GM19043 (cell line): ENCODE data around the gene TLX1.

ENCODE experiments used
- ATAC-seq: cut with Tn5 transposase; IDR thresholded peaks from one replicate; pipeline ENCODE4 v1.9.1; 2021; ENCODE audit warnings: low read depth; ENCODE audit not compliant: unreplicated experiment

TLX1 gene

GRCh38 chr10:101111547-101111946, 19.6 kb upstream of the TLX1 start:
- ATAC-seq = no peak

GRCh38 chr10:101112799-101113594, 18.1 kb upstream of the TLX1 start:
- ATAC-seq = no peak

- no peak for ATAC-seq
Observed at GRCh38 chr10:101113890-101114403, 17.2 kb upstream of the TLX1 start.

- ATAC-seq = no peak
Observed at GRCh38 chr10:101114646-101115045, 16.5 kb upstream of the TLX1 start.

GRCh38 chr10:101116754-101117153, 14.3 kb upstream of the TLX1 start:
- no peak for ATAC-seq

GRCh38 chr10:101118031-101118430, 13.1 kb upstream of the TLX1 start:
- no peak for ATAC-seq

GRCh38 chr10:101120520-101120883, 10.6 kb upstream of the TLX1 start:
- ATAC-seq = no peak

GRCh38 chr10:101120884-101121653, 10.0 kb upstream of the TLX1 start:
- no peak for ATAC-seq

GRCh38 chr10:101121654-101122031, 9.5 kb upstream of the TLX1 start:
- no peak for ATAC-seq

- ATAC-seq = no peak
Observed at GRCh38 chr10:101122270-101123084, 8.6 kb upstream of the TLX1 start.

- ATAC-seq = no peak
Observed at GRCh38 chr10:101123085-101123814, 7.8 kb upstream of the TLX1 start.

- ATAC-seq = no peak
Observed at GRCh38 chr10:101123815-101124617, 7.1 kb upstream of the TLX1 start.

GRCh38 chr10:101124933-101125332, 6.2 kb upstream of the TLX1 start:
- ATAC-seq = no peak

- no peak for ATAC-seq
Observed at GRCh38 chr10:101126684-101127628, 4.1 kb upstream of the TLX1 start.

- no peak for ATAC-seq
Observed at GRCh38 chr10:101130141-101130540, 959 bp upstream of the TLX1 start.

GRCh38 chr10:101131962-101132635, 999 bp downstream of the TLX1 start:
- no peak for ATAC-seq

- no peak for ATAC-seq
Observed at GRCh38 chr10:101132636-101133473, 1.8 kb downstream of the TLX1 start.
